Measurements from ENCODE around the gene NCAPG.
A peak's percentile ranks its signal among the peaks of the same experiment; 100 is the strongest.
"Not testable (repeated sequence)": the region's sequence is repeated elsewhere in the genome, so short reads cannot be mapped to it uniquely, and the experiment has no call there.

NCAPG gene

GRCh38 chr4:17805580-17806155, 5.1 kb upstream of the NCAPG start:
- no peak for DNase-seq

GRCh38 chr4:17807446-17807845, 3.3 kb upstream of the NCAPG start:
- no peak for DNase-seq

GRCh38 chr4:17809667-17810066, 1.1 kb upstream of the NCAPG start:
- no peak for DNase-seq

GRCh38 chr4:17811078-17811603, 362 bp downstream of the NCAPG start:
- DNase-seq = no peak

- DNase-seq = no peak
Measured at GRCh38 chr4:17812125-17812524, 1.3 kb downstream of the NCAPG start.

- DNase-seq = no peak
Measured at GRCh38 chr4:17812801-17813200, 2.0 kb downstream of the NCAPG start.

GRCh38 chr4:17814140-17814539, 3.4 kb downstream of the NCAPG start:
- no peak for DNase-seq

GRCh38 chr4:17816142-17816541, 5.4 kb downstream of the NCAPG start:
- no peak for DNase-seq

- DNase-seq = no peak
Measured at GRCh38 chr4:17817027-17817426, 6.2 kb downstream of the NCAPG start.

- DNase-seq = no peak
Measured at GRCh38 chr4:17823871-17824669, 13.3 kb downstream of the NCAPG start.

GRCh38 chr4:17846266-17846665, 35.5 kb downstream of the NCAPG start:
- no peak for DNase-seq

- not testable (repeated sequence) for DNase-seq
Measured at GRCh38 chr4:17850295-17850694, 39.5 kb downstream of the NCAPG start.

GRCh38 chr4:17851959-17852358, 41.2 kb downstream of the NCAPG start:
- DNase-seq = no peak

- no peak for DNase-seq
Measured at GRCh38 chr4:17854036-17854435, 43.3 kb downstream of the NCAPG start.

GRCh38 chr4:17859793-17860406, 49.1 kb downstream of the NCAPG start:
- no peak for DNase-seq

GRCh38 chr4:17861906-17862305, 51.1 kb downstream of the NCAPG start:
- DNase-seq = not testable (repeated sequence)

GRCh38 chr4:17865866-17866363, 55.1 kb downstream of the NCAPG start:
- no peak for DNase-seq

GRCh38 chr4:17866810-17867209, 56.0 kb downstream of the NCAPG start:
- no peak for DNase-seq

- no peak for DNase-seq
Measured at GRCh38 chr4:17867276-17867675, 56.5 kb downstream of the NCAPG start.

GRCh38 chr4:17869327-17869726, 58.5 kb downstream of the NCAPG start:
- no peak for DNase-seq

- no peak for DNase-seq
Measured at GRCh38 chr4:17875402-17876070, 64.8 kb downstream of the NCAPG start.

GRCh38 chr4:17876943-17877342, 66.2 kb downstream of the NCAPG start:
- no peak for DNase-seq

GRCh38 chr4:17877661-17878060, 66.9 kb downstream of the NCAPG start:
- DNase-seq = peak; percentile 10
